ENCODE measurements around the gene SOWAHD. TPM values are rescaled to one million over a fixed set of nuclear protein-coding genes. Genes with fewer than 3 reads are reported as not detected.

The SOWAHD gene
- total RNA-seq = 1 to 10 TPM; 1.4 to 2.7 (median 2.1) TPM
- long read RNA-seq, donor 1, partial matches to known transcripts = 0 of 4 reads
- long read RNA-seq, donor 1, other reads (novel, unspliced or antisense) = 0 of 4 reads
- long read RNA-seq, donor 2, partial matches to known transcripts = 0 of 3 reads
- long read RNA-seq, donor 2, other reads (novel, unspliced or antisense) = 0 of 3 reads

- intact Hi-C loops (cut with DNase I, micrococcal nuclease) = no loop called here
- Histone ChIP-seq H3K9me3 (no peaks in the 10 kb centered on the region), H3K4me3 (peak within 1 kb of the TSS; percentile 32), H3K36me3 (ENCODE audit: low read depth) (no peaks in the 10 kb centered on the region), H3K4me1 (ENCODE audit: low read depth) (no peaks in the 10 kb centered on the region)
- TF ChIP-seq CTCF (IDR thresholded peaks at IDR 0.05) = no peak
- peak; percentile 76 to 83 (median 81) for DNase-seq
- ATAC-seq = peak; percentile 74
Observed at GRCh38 chrX:119757979-119758730, at the start of gene SOWAHD. SOWAHD (plus strand) TSS chrX:119758588; CDS start chrX:119758668, 80 bp downstream.

- H3K4me3 ChIP-seq = no peak overlapping the region
- no peaks in the 10 kb centered on the region for H3K36me3 ChIP-seq (ENCODE audit: low read depth)
- no peak for DNase-seq
- intact Hi-C loops (cut with DNase I, micrococcal nuclease) = no loop called here
- no peak for ATAC-seq
- no peaks in the 10 kb centered on the region for H3K4me1 ChIP-seq (ENCODE audit: low read depth)
- no peak for TF ChIP-seq CTCF (IDR thresholded peaks at IDR 0.05)
- no peaks in the 10 kb centered on the region for H3K9me3 ChIP-seq
Observed at GRCh38 chrX:119708936-119709335, 49.5 kb upstream of the SOWAHD start.

- TF ChIP-seq CTCF (IDR thresholded peaks at IDR 0.05) = no peak
- no peaks in the 10 kb centered on the region for H3K4me1 ChIP-seq (ENCODE audit: low read depth)
- no peak overlapping the region for H3K4me3 ChIP-seq
- no peak for DNase-seq
- intact Hi-C loops (cut with DNase I, micrococcal nuclease) = no loop called here
- no peaks in the 10 kb centered on the region for H3K9me3 ChIP-seq
- no peaks in the 10 kb centered on the region for H3K36me3 ChIP-seq (ENCODE audit: low read depth)
- ATAC-seq = no peak
Observed at GRCh38 chrX:119709630-119710029, 48.8 kb upstream of the SOWAHD start.

- ATAC-seq (no peak), DNase-seq (no peak)
- Histone ChIP-seq H3K4me1 (ENCODE audit: low read depth) (no peaks in the 10 kb centered on the region), H3K36me3 (ENCODE audit: low read depth) (no peaks in the 10 kb centered on the region), H3K4me3 (no peak overlapping the region), H3K9me3 (no peaks in the 10 kb centered on the region)
- TF ChIP-seq CTCF (IDR thresholded peaks at IDR 0.05) = no peak
- intact Hi-C loops (cut with DNase I, micrococcal nuclease) = no loop called here
Observed at GRCh38 chrX:119721487-119721886, 36.9 kb upstream of the SOWAHD start.

- intact Hi-C loops (cut with DNase I, micrococcal nuclease) = no loop called here
- Histone ChIP-seq H3K4me1 (ENCODE audit: low read depth) (no peaks in the 10 kb centered on the region), H3K9me3 (no peaks in the 10 kb centered on the region), H3K4me3 (no peak overlapping the region), H3K36me3 (ENCODE audit: low read depth) (no peaks in the 10 kb centered on the region)
- no peak for ATAC-seq
- DNase-seq = no peak
- TF ChIP-seq CTCF (IDR thresholded peaks at IDR 0.05) = no peak
Observed at GRCh38 chrX:119721926-119722325, 36.5 kb upstream of the SOWAHD start.

All from mucosa of descending colon (tissue), 3 donors.